ENCODE results near the gene SLC24A3. TPM values are rescaled to one million over a fixed set of nuclear protein-coding genes. Genes with fewer than 3 reads are reported as not detected.

Gene SLC24A3
- total and polyA plus RNA-seq, 2 of the 13 experiments (the other 11 are each of a cell fraction or from before 2014, with no cell fraction given): not detected

- no peak overlapping the region for H3K27ac ChIP-seq (ENCODE audit: extremely low read length, insufficient read depth, low read length)
- POLR2A ChIA-PET: no interaction called here
- no peak overlapping the region for H3K4me2 ChIP-seq (ENCODE audit: low read depth, low read length)
- H2AFZ ChIP-seq (ENCODE audit: low read length): no peak overlapping the region
- H3K36me3 ChIP-seq (replicated peaks in 1 of 2; ENCODE audit: control insufficient read depth in 1 of 2, insufficient read depth in 2 of 2, low read length in 2 of 2): no peaks in the 10 kb centered on the region
- CTCF ChIA-PET (ENCODE audit: low intra/inter-chr PET ratio, low total read pairs): no interaction called here
- H3K27me3 ChIP-seq (ENCODE audit: control insufficient read depth in 1 of 2, insufficient read depth in 2 of 2, low read length in 2 of 2): no peaks in the 10 kb centered on the region
- H3K79me2 ChIP-seq (ENCODE audit: insufficient read depth, low read length): no peaks in the 10 kb centered on the region
- H3K9me3 ChIP-seq (ENCODE audit: low read length): no peaks in the 10 kb centered on the region
- H4K20me1 ChIP-seq (ENCODE audit: insufficient read depth, low read length): no peaks in the 10 kb centered on the region
- no peak overlapping the region for H3K9ac ChIP-seq (ENCODE audit: insufficient read depth, low read depth, low read length)
- intact Hi-C loops (cut with micrococcal nuclease; ENCODE audit: unreplicated experiment) (no loop called here), in situ Hi-C loops (cut with HindIII; ENCODE audit: extremely low pct_ligation_motif_present, low pct_unique_long_range_greater_than_20kb) (no loop called here)
- FAIRE-seq: no peak
- ATAC-seq: no peak
- no peak overlapping the region for H3K4me3 ChIP-seq (replicated peaks in 1 of 3; ENCODE audit: insufficient read depth in 1 of 3, low read depth in 2 of 3, low read length in 3 of 3)
- 4% methylated on average over 2 of the region's 2 CpGs for WGBS (ENCODE audit: low lambda C conversion rate)
- DNase-seq (ENCODE audit: low spot score): no peak
- BruUV-seq (replicated peaks): no TSS peak
- H3K4me1 ChIP-seq (ENCODE audit: insufficient read depth, low read length): no peaks in the 10 kb centered on the region
- TF ChIP-seq ZNF598 (CRISPR knock-in tag; IDR thresholded peaks at IDR 0.05; ENCODE audit: borderline replicate concordance): no peak
- TF ChIP-seq HNRNPH1 (optimal IDR thresholded peaks at IDR 0.05; ENCODE audit: low read depth, low read length): no peak
- no peak for TF ChIP-seq ZNF232 (CRISPR knock-in tag; IDR thresholded peaks at IDR 0.05; ENCODE audit: borderline replicate concordance)
- TF ChIP-seq ZBTB20 (CRISPR knock-in tag; IDR thresholded peaks at IDR 0.05; ENCODE audit: borderline replicate concordance, low read depth): no peak
- no peak for TF ChIP-seq ZNF564 (CRISPR knock-in tag; IDR thresholded peaks at IDR 0.05)
- no peak for TF ChIP-seq MXD4 (CRISPR knock-in tag; IDR thresholded peaks at IDR 0.05)
- no peak for TF ChIP-seq ZMYM2 (CRISPR knock-in tag; IDR thresholded peaks at IDR 0.05)
- TF ChIP-seq GABPB1 (CRISPR knock-in tag; IDR thresholded peaks at IDR 0.05): no peak
- TF ChIP-seq BATF2 (CRISPR knock-in tag; IDR thresholded peaks at IDR 0.05): no peak
- no peak for TF ChIP-seq MXD3 (CRISPR knock-in tag; IDR thresholded peaks at IDR 0.05)
- no peak for TF ChIP-seq ZNF382 (CRISPR knock-in tag; IDR thresholded peaks at IDR 0.05; ENCODE audit: borderline replicate concordance)
- TF ChIP-seq ZNF335 (CRISPR knock-in tag; IDR thresholded peaks at IDR 0.05): no peak
- TF ChIP-seq U2AF1 (optimal IDR thresholded peaks at IDR 0.05; ENCODE audit: low read depth, low read length): no peak
- no peak for TF ChIP-seq ZNF326 (CRISPR knock-in tag; IDR thresholded peaks at IDR 0.05; ENCODE audit: borderline replicate concordance)
- TF ChIP-seq KAT7 (CRISPR knock-in tag; IDR thresholded peaks at IDR 0.05; ENCODE audit: borderline replicate concordance): no peak
- no peak for TF ChIP-seq ETS1 (CRISPR knock-in tag; IDR thresholded peaks at IDR 0.05)
- no peak for TF ChIP-seq KLF16 (CRISPR knock-in tag; IDR thresholded peaks at IDR 0.05)
- TF ChIP-seq ZNF280B (CRISPR knock-in tag; IDR thresholded peaks at IDR 0.05; ENCODE audit: borderline replicate concordance): no peak
Observed at GRCh38 chr20:19335916-19336315, 123.5 kb downstream of the SLC24A3 start.
